GM18519 (cell line): ENCODE results near the gene AMN1.
A peak's percentile ranks its signal among the peaks of the same experiment; 100 is the strongest.
"Not testable (repeated sequence)": the region's sequence is repeated elsewhere in the genome, so short reads cannot be mapped to it uniquely, and the experiment has no call there.

Source experiments
- ATAC-seq: cut with Tn5 transposase; IDR thresholded peaks from one replicate; pipeline ENCODE4 v1.9.1; 2021; ENCODE audit warnings: mild to moderate bottlenecking, moderate library complexity; ENCODE audit not compliant: unreplicated experiment, low FRiP score

The AMN1 gene

DNA sequence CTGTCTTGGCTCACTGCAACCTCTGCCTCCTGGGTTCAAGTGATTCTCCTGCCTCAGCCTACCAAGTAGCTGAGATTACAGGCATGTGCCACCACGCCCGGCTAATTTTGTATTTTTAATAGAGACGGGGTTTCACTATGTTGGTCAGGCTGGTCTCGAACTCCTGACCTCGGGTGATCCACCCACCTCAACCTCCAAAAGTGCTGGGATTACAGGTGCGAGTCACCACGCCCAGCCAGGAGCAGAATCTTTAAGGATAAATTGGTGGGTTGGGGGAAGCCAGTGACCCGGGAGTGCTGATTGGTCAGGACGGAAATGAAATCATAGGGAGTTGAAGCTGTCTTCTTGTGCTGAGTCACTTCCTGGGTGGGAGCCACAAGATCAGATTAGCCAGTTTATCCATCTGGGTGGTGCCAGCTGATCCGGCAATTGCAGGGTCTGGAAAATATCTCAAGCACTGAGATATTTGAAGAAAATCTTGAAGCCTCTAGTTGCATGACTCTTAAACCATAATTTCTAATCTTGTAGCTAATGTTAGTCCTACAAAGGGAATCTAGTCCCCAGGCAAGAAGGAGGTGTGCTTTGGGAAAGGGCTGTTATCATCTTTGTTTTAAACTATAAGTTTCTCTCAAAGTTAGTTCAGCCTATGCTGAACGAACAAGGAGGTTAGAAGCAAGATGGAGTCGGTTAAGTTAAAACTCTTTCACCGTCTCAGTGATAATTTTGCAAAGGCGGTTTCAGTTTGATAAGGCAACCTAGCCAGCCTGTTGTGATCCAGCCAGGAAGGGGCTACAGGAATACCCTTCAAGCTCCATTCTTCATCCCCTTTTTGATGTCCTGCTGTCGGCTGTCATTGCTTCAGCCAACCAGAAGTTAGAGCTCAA lies 5.0 kb upstream of the AMN1 start:
- not testable (repeated sequence) for ATAC-seq

GRCh38 chr12:31732926-31733548 lies 4.2 kb upstream of the AMN1 start:
- ATAC-seq, result no peak

DNA sequence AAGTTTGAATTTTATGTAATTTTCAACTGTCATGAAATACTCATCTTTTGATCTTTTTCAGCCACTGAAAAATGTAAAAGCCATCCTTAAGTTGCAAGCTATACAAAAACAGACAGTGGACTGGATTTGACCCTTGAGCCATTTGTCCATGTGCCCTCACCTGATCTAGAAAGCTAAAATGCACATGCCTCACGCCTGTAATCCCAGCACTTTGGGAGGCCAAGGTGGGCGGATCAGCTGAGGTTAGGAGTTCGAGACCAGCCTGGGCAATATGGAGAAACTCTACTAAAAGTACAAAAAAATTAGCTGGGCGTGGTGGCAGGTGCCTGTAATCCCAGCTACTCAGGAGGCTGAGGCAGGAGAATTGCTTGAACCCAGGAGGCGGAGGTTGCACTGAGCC lies 2.4 kb upstream of the AMN1 start:
- not testable (repeated sequence) for ATAC-seq

GRCh38 chr12:31729705-31730104 lies 884 bp upstream of the AMN1 start:
- no peak for ATAC-seq

GRCh38 chr12:31728289-31728916 lies 418 bp downstream of the AMN1 start:
- no peak for ATAC-seq

DNA sequence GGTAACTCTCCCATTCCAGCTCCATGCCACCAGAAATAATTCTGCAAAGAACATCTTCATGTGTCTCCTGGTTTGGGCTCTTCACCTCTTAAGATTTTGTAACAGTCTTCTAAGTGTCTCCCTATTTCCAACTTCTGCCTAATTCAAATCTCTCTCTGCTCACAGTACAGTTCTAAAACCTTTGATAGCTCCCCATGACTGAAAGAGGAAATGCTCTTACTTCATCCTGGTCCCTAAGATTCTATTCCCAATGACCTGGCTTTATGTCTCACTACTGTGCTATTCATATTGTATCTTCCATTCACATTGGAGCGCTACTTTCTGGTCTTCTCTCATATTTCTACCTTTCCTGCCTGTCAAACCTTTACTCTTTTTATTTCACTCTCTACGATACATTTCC lies 1.6 kb downstream of the AMN1 start:
- no peak for ATAC-seq

DNA sequence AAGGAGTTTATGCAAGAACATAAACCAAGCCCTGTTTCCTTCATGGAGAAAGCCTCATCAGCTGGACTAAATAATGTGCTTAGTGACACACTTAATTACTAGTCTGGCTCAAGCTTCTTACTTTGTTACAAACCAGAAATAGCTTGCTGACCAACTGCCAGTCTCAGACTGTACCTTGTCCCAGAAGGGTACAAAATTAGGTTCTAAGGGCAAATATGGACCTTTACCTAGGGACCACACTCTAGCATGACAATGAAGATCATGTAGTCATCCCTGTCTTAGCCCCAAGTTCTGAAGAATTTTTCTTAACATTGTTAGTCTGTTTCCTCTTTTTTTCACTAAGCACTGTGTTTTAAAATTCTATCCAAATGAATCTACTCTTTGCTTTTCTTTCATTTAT lies 2.2 kb downstream of the AMN1 start:
- no peak for ATAC-seq

- ATAC-seq, result no peak
Observed at GRCh38 chr12:31724557-31724956, 4.3 kb downstream of the AMN1 start.

DNA sequence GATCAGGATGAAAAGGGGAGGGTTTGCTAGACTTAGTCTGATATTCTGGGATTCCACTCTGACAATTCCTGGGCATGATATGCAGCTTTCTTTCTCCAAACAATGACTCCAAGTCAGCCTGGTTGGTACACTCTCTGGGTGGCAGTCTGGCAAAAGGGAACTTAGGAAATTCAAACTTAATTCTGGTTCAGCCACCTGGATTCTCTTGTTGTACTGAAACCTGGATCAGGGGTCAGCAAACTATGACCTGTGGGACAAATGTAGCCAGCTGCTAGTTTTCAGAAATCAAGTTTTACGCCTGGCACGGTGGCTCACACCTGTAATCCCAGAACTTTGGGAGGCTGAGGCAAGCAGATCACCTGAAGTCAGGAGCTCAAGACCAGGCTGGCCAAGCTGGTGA lies 6.2 kb downstream of the AMN1 start:
- no peak for ATAC-seq

DNA sequence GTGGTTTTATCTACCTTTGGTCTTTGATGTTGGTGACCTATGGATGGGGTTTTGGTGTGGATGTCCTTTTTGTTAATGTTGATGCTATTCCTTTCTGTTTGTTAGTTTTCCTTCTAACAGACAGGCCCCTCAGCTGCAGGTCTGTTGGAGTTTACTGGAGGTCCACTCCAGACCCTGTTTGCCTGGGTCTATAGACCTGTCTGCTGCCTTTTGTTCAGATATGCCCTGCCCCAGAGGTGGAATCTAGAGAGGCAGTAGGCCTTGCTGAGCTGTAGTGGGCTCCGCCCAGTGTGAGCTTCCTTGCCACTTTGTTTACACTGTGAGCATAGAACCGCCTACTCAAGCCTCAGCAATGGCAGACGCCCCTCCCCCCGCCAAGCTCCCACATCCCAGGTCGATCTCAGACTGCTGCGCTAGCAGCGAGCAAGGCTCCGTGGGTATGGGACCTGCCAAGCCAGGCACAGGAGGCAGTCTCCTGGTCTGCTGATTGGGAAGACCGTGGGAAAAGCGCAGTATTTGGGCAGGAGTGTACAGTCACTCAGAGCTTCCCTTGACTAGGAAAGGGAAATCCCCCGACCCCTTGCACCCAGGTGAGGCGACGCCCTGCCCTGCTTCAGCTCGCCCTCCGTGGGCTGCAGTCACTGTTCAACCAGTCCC lies 10.2 kb downstream of the AMN1 start:
- ATAC-seq, result not testable (repeated sequence)

DNA sequence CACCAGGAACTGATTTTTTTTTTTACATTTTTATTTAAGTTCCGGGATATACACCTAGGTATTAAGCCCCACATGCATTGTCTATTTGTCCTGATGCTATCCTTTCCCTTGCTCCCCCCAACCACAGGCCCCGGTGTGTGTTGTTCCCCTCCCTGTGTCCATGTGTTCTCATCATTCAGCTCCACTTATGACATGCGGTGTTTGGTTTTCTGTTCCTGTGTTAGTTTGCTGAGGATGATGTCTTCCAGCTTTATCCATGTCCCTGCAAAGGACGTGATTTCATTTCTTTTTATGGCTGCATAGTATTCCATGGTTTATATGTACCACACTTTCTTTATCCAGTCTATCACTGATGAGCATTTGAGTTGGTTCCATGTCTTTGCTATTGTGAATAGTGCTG lies 11.8 kb downstream of the AMN1 start:
- not testable (repeated sequence) for ATAC-seq

- ATAC-seq, result peak; percentile 55
Observed at GRCh38 chr12:31715283-31715825, 13.5 kb downstream of the AMN1 start.

GRCh38 chr12:31714406-31715271 lies 14.2 kb downstream of the AMN1 start:
- peak; percentile 9 for ATAC-seq

- ATAC-seq, result no peak
Observed at GRCh38 chr12:31712877-31713276, 15.9 kb downstream of the AMN1 start.

- ATAC-seq, result no peak
Observed at GRCh38 chr12:31710021-31710818, 18.6 kb downstream of the AMN1 start.

DNA sequence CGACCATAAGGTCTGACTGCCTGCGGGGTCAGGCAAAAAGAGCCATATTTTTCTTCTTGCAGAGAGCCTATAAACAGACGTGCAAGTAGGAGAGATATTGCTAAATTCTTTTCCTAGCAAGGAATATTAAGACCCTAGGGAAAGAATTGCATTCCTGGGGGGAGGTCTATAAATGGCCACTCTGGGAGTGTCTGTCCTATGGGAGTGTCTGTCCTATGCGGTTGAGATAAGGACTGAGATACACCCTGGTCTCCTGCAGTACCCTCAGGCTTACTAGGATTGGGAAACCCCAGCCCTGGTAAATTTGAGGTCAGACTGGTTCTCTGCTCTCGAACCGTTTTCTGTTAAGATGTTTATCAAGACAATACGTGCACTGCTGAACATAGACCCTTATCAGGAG lies 20.7 kb downstream of the AMN1 start:
- not testable (repeated sequence) for ATAC-seq

- ATAC-seq, result no peak
Observed at GRCh38 chr12:31705621-31706020, 23.2 kb downstream of the AMN1 start.

DNA sequence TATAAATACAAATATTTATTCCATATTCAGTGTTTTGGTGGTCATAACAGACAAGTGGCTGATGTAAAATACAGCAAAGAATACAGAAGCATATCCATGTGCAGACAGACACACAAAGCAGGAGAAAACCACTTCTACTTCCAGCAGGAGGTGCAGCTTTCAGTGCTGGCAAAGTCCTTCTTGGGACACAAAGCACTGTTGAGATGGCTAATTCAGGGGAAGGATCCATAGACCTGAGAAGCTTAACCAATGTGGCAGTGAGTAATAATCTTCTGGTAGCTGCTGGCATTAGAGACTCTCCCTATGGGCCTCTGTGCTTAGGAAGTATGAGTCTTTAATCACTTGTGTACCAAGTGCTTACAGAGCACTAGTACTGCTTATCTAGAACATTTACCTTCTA lies 26.8 kb downstream of the AMN1 start:
- no peak for ATAC-seq

- ATAC-seq, result not testable (repeated sequence)
Observed at GRCh38 chr12:31689921-31690320, 38.9 kb downstream of the AMN1 start.
